HG03565 (cell line): Measurements from ENCODE around the gene SLC8A1.

Experiments used
- ATAC-seq: cut with Tn5 transposase; IDR thresholded peaks from one replicate; pipeline ENCODE4 v1.9.1; 2021; ENCODE audit warnings: mild to moderate bottlenecking, moderate library complexity; ENCODE audit not compliant: unreplicated experiment

The SLC8A1 gene

DNA sequence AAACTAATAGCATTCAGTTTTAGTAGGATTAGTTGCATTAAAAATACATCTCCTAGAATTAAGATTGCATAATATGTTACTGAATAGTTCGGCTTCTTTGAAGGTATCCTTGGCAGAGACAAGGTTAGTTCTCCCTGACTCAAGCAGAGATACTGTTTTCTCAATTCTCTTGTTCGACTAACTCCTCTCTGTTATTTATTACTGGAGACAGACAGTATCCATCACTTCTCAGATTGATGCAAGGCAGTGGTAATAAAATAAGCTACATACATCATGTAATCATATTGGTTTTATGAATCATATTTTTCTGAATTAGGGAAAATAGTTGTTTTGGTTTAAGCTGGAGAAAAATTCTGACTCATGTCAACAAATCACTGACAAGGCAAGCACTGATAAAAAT, 134.8 kb downstream of the SLC8A1 start:
- ATAC-seq: no peak

DNA sequence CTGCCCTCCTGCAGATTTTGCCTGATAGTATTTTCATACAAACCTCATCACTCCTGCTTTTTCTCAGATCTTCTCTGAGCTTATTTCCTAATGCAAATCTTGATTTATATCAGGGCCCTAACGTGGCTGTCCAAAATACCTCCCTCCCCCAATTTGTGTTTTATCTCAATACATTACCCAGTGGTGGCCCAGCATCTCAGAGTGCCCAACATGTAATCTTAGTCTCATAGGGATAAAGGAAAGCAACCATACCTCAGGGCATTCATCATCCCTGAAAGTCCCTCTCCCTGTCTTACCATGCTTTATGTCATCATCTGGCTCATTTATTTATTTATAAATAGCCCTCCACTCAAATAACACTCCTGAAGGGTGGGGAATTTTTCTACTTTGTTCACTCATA, 135.3 kb downstream of the SLC8A1 start:
- no peak for ATAC-seq

GRCh38 chr2:40315683-40316082, 136.2 kb downstream of the SLC8A1 start:
- no peak for ATAC-seq

DNA sequence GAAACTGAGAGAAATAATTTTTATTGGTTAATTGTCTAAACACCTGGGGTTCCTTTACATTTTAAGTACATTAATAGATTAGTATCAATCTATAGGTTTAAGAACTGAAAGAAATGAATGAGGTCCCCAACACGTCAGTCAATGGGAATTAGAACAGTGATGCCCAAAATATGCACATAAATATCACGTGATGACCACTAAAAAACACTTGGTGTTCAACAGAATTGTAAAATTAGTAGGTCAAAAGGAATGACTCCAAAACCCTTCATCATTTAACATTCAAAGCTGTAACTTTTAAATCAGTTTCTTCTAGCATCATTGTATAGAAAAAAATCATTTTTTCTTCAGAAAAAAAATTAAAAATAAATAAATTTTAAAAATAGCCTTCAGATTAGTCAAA, 140.9 kb downstream of the SLC8A1 start:
- ATAC-seq: no peak

DNA sequence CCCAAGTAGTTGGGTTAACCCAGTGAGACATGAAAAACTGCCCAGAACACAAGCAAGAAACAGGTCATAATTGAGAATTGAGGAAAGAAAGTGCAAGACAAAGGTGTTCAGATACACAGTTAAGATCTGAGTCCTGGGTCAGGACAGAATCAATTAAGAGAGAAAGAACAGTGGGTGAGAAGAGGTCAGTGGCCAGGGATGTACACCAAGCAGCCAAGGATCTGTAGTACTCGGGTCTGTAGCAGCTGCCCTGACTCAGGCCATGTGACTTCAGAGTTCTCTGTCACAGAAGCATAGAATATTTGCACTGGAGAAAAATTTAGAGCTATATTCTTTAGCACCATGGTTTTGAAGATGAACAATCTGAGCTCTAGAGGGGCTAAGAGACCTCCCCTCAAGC, 141.6 kb downstream of the SLC8A1 start:
- no peak for ATAC-seq

DNA sequence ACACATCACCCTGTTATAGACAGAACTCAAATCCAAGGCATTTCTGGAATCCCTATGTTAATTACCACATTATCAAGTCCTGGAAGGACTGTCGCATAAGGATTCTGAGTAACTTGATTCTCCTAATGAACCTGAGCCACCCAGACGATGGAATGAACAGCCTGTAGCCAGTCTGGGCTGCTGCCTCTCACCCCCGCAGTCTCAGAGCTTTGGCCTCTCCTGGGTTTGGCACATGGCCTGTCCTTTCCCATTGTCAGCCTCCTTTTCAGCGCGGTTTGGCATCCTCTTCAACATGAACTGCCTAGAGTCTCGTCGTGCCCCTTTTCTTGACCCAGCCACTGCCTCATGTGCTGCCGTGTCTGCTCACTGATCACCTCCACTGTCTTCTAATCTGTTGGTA, 147.6 kb downstream of the SLC8A1 start:
- no peak for ATAC-seq

DNA sequence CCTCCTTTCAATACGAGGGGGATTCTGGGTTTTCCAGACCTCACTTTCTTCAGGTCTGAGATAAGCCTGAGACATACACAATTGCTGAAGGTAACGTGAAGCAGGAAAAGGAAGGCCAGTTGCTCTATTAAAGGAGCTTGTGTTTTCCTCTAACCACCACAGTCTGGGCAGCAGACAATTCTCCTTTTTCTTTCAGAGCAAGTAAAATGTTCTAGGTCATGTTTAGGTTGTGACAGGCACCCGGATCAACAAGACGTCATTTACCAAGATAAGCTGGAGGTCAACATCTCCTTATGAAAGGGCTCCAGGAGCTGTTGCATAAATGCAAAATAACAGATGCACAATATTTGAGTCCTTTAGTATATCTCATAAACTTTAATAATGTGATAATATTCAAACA, 148.1 kb downstream of the SLC8A1 start:
- ATAC-seq: no peak

DNA sequence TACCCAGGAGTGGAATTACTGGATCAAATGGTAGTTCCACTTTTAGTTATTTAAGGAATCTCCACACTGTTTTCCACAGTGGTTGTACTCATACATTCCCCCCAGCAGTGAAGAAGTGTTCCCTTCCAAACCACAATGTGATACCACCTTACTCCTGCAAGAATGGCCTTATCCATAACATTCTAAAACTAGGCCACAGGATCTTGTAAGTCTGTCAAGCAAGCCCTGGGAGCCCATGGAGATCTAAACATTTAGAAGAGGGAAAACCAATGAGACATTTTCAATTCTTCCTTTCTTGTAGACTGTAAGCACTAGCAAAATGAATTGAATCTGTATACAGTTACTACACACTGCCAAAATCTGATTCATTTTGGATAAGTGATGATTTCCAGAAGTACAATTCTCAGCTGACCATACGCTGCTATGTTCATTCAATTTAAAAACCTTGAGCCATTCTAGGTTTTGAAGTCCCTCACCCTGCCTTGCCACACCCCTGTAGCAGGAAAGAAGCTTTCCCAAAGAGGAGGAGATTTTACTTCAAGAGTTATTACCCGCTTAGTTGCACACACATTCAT, 149.1 kb downstream of the SLC8A1 start:
- ATAC-seq: no peak

DNA sequence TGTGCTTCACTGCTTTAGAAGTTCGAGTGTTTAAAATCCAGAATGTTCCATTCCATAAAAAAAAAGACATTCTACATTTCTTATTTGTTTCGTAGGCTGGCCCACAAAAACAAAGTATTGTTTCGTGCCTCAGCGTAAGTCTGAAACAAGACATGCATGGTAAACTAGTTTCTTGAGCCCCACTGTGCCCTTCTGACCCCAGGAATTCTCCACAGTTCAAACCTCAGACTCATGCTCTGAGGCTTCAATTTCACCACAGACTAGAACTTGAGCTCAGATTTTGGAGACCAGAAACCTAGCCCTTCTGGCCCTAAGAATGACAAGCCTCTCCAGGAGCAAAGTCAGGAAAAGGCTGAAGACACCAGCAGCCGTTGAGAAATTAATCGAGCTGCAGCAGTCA, 151.5 kb downstream of the SLC8A1 start:
- ATAC-seq: no peak

DNA sequence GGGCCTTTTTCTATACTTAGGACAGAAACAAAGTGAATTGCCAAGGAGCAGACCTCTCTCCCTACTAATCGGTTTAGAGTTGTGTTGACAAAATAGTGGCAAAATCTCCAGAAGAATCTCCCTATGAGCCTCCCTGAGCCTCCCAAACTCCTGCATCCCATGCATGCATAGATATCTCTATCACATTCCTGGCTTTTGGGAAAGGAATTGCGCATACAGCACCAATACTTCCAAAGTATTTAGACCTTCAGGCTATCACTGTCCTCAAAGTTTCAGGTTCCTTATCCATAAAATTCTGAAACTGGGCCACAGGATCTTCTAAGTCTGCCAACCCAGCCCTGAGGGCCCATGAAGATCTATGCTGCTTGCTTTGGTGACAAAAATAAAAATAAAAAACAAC, 152.1 kb downstream of the SLC8A1 start:
- no peak for ATAC-seq

GRCh38 chr2:40299173-40299572, 152.7 kb downstream of the SLC8A1 start:
- no peak for ATAC-seq

GRCh38 chr2:40298026-40298425, 153.9 kb downstream of the SLC8A1 start:
- no peak for ATAC-seq

- no peak for ATAC-seq
Observed at GRCh38 chr2:40292291-40292690, 159.6 kb downstream of the SLC8A1 start.

GRCh38 chr2:40289771-40290404, 162.0 kb downstream of the SLC8A1 start:
- ATAC-seq: no peak

- ATAC-seq: no peak
Observed at GRCh38 chr2:40287773-40288172, 164.1 kb downstream of the SLC8A1 start.

GRCh38 chr2:40287195-40287594, 164.7 kb downstream of the SLC8A1 start:
- no peak for ATAC-seq

- no peak for ATAC-seq
Observed at GRCh38 chr2:40286721-40287120, 165.2 kb downstream of the SLC8A1 start.

- ATAC-seq: no peak
Observed at GRCh38 chr2:40285391-40285790, 166.5 kb downstream of the SLC8A1 start.

GRCh38 chr2:40284797-40285196, 167.1 kb downstream of the SLC8A1 start:
- ATAC-seq: no peak

- peak; percentile 27 for ATAC-seq
Observed at GRCh38 chr2:40283111-40283909, 168.6 kb downstream of the SLC8A1 start.

DNA sequence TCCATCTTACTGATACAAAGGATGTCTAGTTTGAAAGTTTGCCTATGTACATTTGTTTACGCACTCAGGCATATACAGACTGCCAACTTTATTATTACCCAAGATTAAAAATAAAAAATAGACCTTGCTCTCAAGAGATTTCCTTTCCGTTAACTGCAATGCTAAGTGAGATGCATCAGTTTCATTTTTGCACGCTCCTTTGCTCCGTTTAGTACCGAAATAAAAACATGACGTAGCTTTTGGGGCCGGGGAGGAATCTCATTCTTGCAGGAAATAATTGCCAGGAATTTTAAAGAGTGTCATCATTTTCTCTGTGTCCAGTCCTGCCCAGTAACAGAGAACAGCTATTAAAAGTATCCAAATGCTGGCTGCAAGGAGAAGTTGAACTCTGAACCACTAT, 169.5 kb downstream of the SLC8A1 start:
- peak; percentile 31 for ATAC-seq
